A673 (cell line): Measurements from ENCODE around the gene TRAF1. TPM values are rescaled to one million over a fixed set of nuclear protein-coding genes. Genes with fewer than 3 reads are reported as not detected.

Source experiments
- BruUV-seq: library from RNA; stranded (reverse); fragments of 400-500 nt; replicated peaks from 2 replicates; lab custom pipeline; 2021; lab: Mats Ljungman, UMichigan
- CTCF ChIA-PET: fragments of 300-600 bp; sonication (Branson Sonifier 250); formaldehyde crosslinking; loops from one replicate; lab custom pipeline; 2022; ENCODE audit warnings: antibody characterized with exemption; lab: Charles Lee
- POLR2A ChIA-PET: fragments of 300-600 bp; sonication (Branson Sonifier 250); formaldehyde crosslinking; loops from one replicate; lab custom pipeline; 2022; ENCODE audit warnings: antibody characterized with exemption; ENCODE audit not compliant: low non-redundant PET; lab: Charles Lee
- DNase-seq: peaks from one replicate; pipeline ENCODE4 v3.0.0-alpha.2; 2015; ENCODE audit warnings: low spot score
- H3K27ac ChIP-seq: fragments of 200-600 bp; sonication (generic); 2 replicates; pipeline ENCODE4 v1.5.1; 2016; ENCODE audit warnings: mixed run types, low read depth, mild to moderate bottlenecking, mixed read lengths, antibody characterized with exemption, low read length; ENCODE audit not compliant: poor library complexity, severe bottlenecking
- H3K27me3 ChIP-seq: fragments of 200-600 bp; sonication (generic); replicated peaks from 2 replicates; pipeline ENCODE4 v1.6.1; 2017; ENCODE audit warnings: mixed run types, low read depth, mild to moderate bottlenecking, mixed read lengths, antibody characterized with exemption, low read length; ENCODE audit not compliant: insufficient read depth, poor library complexity
- H3K36me3 ChIP-seq: fragments of 200-600 bp; sonication (generic); 2 replicates; pipeline ENCODE4 v1.6.1; 2016; ENCODE audit warnings: mixed run types, mild to moderate bottlenecking, mixed read lengths, antibody characterized with exemption, low read length; ENCODE audit not compliant: insufficient read depth, poor library complexity, severe bottlenecking
- H3K4me1 ChIP-seq: fragments of 200-600 bp; sonication (generic); 2 replicates; pipeline ENCODE4 v1.6.1; 2017; ENCODE audit warnings: mixed run types, mild to moderate bottlenecking, mixed read lengths, antibody characterized with exemption, low read length; ENCODE audit not compliant: insufficient read depth, poor library complexity, severe bottlenecking
- H3K4me3 ChIP-seq: fragments of 200-600 bp; sonication (generic); 2 replicates; pipeline ENCODE4 v1.5.1; 2016; ENCODE audit warnings: low read depth, mixed run types, mild to moderate bottlenecking, mixed read lengths, low read length; ENCODE audit not compliant: poor library complexity, severe bottlenecking
- H3K9me3 ChIP-seq: fragments of 200-600 bp; sonication (generic); 2 replicates; pipeline ENCODE4 v1.6.1; 2016; ENCODE audit warnings: mixed run types, low read depth, mild to moderate bottlenecking, mixed read lengths, antibody characterized with exemption, low read length; ENCODE audit not compliant: poor library complexity, severe bottlenecking
- CTCF ChIP-seq: fragments of 300-800, 200-600 bp; sonication (generic); conservative IDR thresholded peaks from 2 replicates; pipeline ENCODE4 v1.5.1; 2017; ENCODE audit warnings: low read depth, mild to moderate bottlenecking, antibody characterized with exemption, low read length, moderate library complexity, mixed read lengths
- EZH2 ChIP-seq: fragments of 200-600 bp; sonication (generic); IDR thresholded peaks from 2 replicates; pipeline ENCODE4 v1.6.1; 2017; ENCODE audit warnings: borderline replicate concordance, low read depth, mild to moderate bottlenecking, mixed read lengths, antibody characterized with exemption, low read length; ENCODE audit not compliant: poor library complexity, severe bottlenecking
- intact Hi-C: fragments of 100-400 bp; cut with micrococcal nuclease; formaldehyde crosslinking; loops from one replicate; pipeline ENCODE4 v1.10.0; 2022; ENCODE audit not compliant: unreplicated experiment
- total RNA-seq: library from RNA; stranded (reverse); gene quantifications from 2 replicates; pipeline ENCODE4 v1.2.3, GENCODE V29; 2021

The TRAF1 gene
- total RNA-seq, 1 experiment from 2014 or later = 0.73 TPM

- no TSS peak for BruUV-seq
- Histone ChIP-seq H3K9me3 (no peaks in the 10 kb centered on the region), H3K36me3 (no peaks in the 10 kb centered on the region), H3K27me3 (no peaks in the 10 kb centered on the region), H3K4me3 (no peak overlapping the region), H3K27ac (no peak overlapping the region), H3K4me1 (no peaks in the 10 kb centered on the region)
- intact Hi-C loops = no loop called here
- POLR2A ChIA-PET = no interaction called here
- TF ChIP-seq CTCF (no peak), EZH2 (no peak)
- DNase-seq = no peak
- CTCF ChIA-PET = no interaction called here
These were observed 22.3 kb downstream of the TRAF1 start for GRCh38 chr9:120904061-120904977.

- BruUV-seq = no TSS peak
- Histone ChIP-seq H3K4me3 (no peak overlapping the region), H3K4me1 (no peaks in the 10 kb centered on the region), H3K9me3 (no peaks in the 10 kb centered on the region), H3K36me3 (no peaks in the 10 kb centered on the region), H3K27ac (no peak overlapping the region), H3K27me3 (no peaks in the 10 kb centered on the region)
- intact Hi-C loops = no loop called here
- DNase-seq = no peak
- TF ChIP-seq CTCF (no peak), EZH2 (no peak)
- ChIA-PET POLR2A (no interaction called here), CTCF (no interaction called here)
These were observed 23.7 kb downstream of the TRAF1 start for GRCh38 chr9:120902569-120903535.

GRCh38 chr9:120901755-120902568, 24.6 kb downstream of the TRAF1 start:
- Histone ChIP-seq H3K4me3 (no peak overlapping the region), H3K4me1 (peaks cover 3% of the 10 kb centered on the region), H3K27me3 (no peaks in the 10 kb centered on the region), H3K36me3 (no peaks in the 10 kb centered on the region), H3K9me3 (no peaks in the 10 kb centered on the region), H3K27ac (no peak overlapping the region)
- DNase-seq = no peak
- CTCF ChIA-PET = no interaction called here
- no TSS peak for BruUV-seq
- POLR2A ChIA-PET = no interaction called here
- TF ChIP-seq EZH2 (no peak), CTCF (no peak)
- intact Hi-C loops = no loop called here
